ENCODE measurements around the gene SYNC. TPM values are rescaled to one million over a fixed set of nuclear protein-coding genes. Genes with fewer than 3 reads are reported as not detected.

Gene SYNC
- total RNA-seq, 8 experiments from 2014 or later = 0.24 to 26.0 (median 0.49) TPM

- no peak overlapping the region for H3K4me3 ChIP-seq
- in situ Hi-C loops (cut with MboI; ENCODE audit: low pct_unique_long_range_greater_than_20kb in 2 of 9, low sequenced_read_pairs in 9 of 9, unreplicated experiment in 9 of 9) = no loop called here
- peak in 6 of 8 experiments; percentile 11 to 31 (median 21) for ATAC-seq (replicated peaks in 6 of 8)
- H3K27ac ChIP-seq = no peak overlapping the region
- peaks cover 14 to 30% of the 10 kb centered on the region in 2 donors for H3K4me1 ChIP-seq (replicated peaks in 1 of 2)
- 43 to 80% (median 66%) methylated on average over 1 to 7 of the region's 7 CpGs; no CpG with 5 or more reads in 1 of the 10 experiments for WGBS, 10 experiments
These were observed 34.5 kb upstream of the SYNC start for GRCh38 chr1:32736812-32737791.

- WGBS, 10 experiments = 8 to 86% (median 39%) methylated on average over 2 to 7 of the region's 9 CpGs; no CpG with 5 or more reads in 6 of the 10 experiments
- Histone ChIP-seq H3K27ac (peak overlapping the region in 1 of 2 donors; percentile 4), H3K4me1 (replicated peaks in 1 of 2) (peaks cover 10 to 24% of the 10 kb centered on the region in 2 donors), H3K4me3 (no peak overlapping the region)
- ATAC-seq (replicated peaks in 6 of 8) = peak in 6 of 8 experiments; percentile 74 to 85 (median 80)
- in situ Hi-C loops (cut with MboI; ENCODE audit: low pct_unique_long_range_greater_than_20kb in 2 of 9, low sequenced_read_pairs in 9 of 9, unreplicated experiment in 9 of 9) = no loop called here
These were observed 31.2 kb upstream of the SYNC start for GRCh38 chr1:32733582-32734321.

GRCh38 chr1:32729254-32730046, 26.9 kb upstream of the SYNC start:
- ATAC-seq (replicated peaks in 6 of 8) = no peak

GRCh38 chr1:32728413-32729077, 26.0 kb upstream of the SYNC start:
- no peak for ATAC-seq (replicated peaks in 6 of 8)
- Histone ChIP-seq H3K27ac (no peak overlapping the region), H3K4me1 (replicated peaks in 1 of 2) (peaks cover 2 to 18% of the 10 kb centered on the region in 2 donors), H3K4me3 (no peak overlapping the region)
- WGBS, 10 experiments = 80 to 100% (median 89%) methylated on average over 1 to 7 of the region's 7 CpGs; no CpG with 5 or more reads in 2 of the 10 experiments
- in situ Hi-C loops (cut with MboI; ENCODE audit: low pct_unique_long_range_greater_than_20kb in 2 of 9, low sequenced_read_pairs in 9 of 9, unreplicated experiment in 9 of 9) = no loop called here

More at GRCh38 chr1:32729254-32730046, 26.9 kb upstream of the SYNC start:
- in situ Hi-C loops (cut with MboI; ENCODE audit: low pct_unique_long_range_greater_than_20kb in 2 of 9, low sequenced_read_pairs in 9 of 9, unreplicated experiment in 9 of 9) = no loop called here
- WGBS, 10 experiments = 57 to 96% (median 77%) methylated on average over 1 to 10 of the region's 14 CpGs; no CpG with 5 or more reads in 1 of the 10 experiments
- H3K4me1 ChIP-seq (replicated peaks in 1 of 2) = peaks cover 10 to 26% of the 10 kb centered on the region in 2 donors
- H3K4me3 ChIP-seq = no peak overlapping the region
- no peak overlapping the region for H3K27ac ChIP-seq

- no peak overlapping the region for H3K4me3 ChIP-seq
- H3K27ac ChIP-seq = no peak overlapping the region
- 83 to 100% (median 100%) methylated on average over 1 of the region's 1 CpG; no CpG with 5 or more reads in 5 of the 10 experiments for WGBS, 10 experiments
- no peak for ATAC-seq (replicated peaks in 6 of 8)
- peaks cover 0 to 14% of the 10 kb centered on the region in 2 donors for H3K4me1 ChIP-seq (replicated peaks in 1 of 2)
- in situ Hi-C loops (cut with MboI; ENCODE audit: low pct_unique_long_range_greater_than_20kb in 2 of 9, low sequenced_read_pairs in 9 of 9, unreplicated experiment in 9 of 9) = no loop called here
These were observed 25.3 kb upstream of the SYNC start for GRCh38 chr1:32727876-32728275.

- Histone ChIP-seq H3K27ac (no peak overlapping the region), H3K4me1 (replicated peaks in 1 of 2) (peaks cover 9 to 12% of the 10 kb centered on the region in 2 donors)
- no peak for ATAC-seq (replicated peaks in 6 of 8)
These were observed 23.0 kb upstream of the SYNC start for GRCh38 chr1:32725615-32725982.

GRCh38 chr1:32724678-32725614, 22.4 kb upstream of the SYNC start:
- H3K27ac ChIP-seq = no peak overlapping the region
- WGBS, 10 experiments = 33 to 97% (median 91%) methylated on average over 1 to 10 of the region's 14 CpGs; no CpG with 5 or more reads in 2 of the 10 experiments
- H3K4me3 ChIP-seq = no peak overlapping the region
- in situ Hi-C loops (cut with MboI; ENCODE audit: low pct_unique_long_range_greater_than_20kb in 2 of 9, low sequenced_read_pairs in 9 of 9, unreplicated experiment in 9 of 9) = loop anchor here in 1 of 9 experiments (25.0 kb wide), 1 partner anchor 137 kb away; the partner anchor contains the start of gene FNDC5
- H3K4me1 ChIP-seq (replicated peaks in 1 of 2) = peaks cover 9 to 12% of the 10 kb centered on the region in 2 donors
- ATAC-seq (replicated peaks in 6 of 8) = peak; percentile 75 to 97 (median 87)

More at GRCh38 chr1:32725615-32725982, 23.0 kb upstream of the SYNC start:
- 67 to 100% (median 85%) methylated on average over 1 to 3 of the region's 3 CpGs; no CpG with 5 or more reads in 4 of the 10 experiments for WGBS, 10 experiments
- H3K4me3 ChIP-seq = no peak overlapping the region
- in situ Hi-C loops (cut with MboI; ENCODE audit: low pct_unique_long_range_greater_than_20kb in 2 of 9, low sequenced_read_pairs in 9 of 9, unreplicated experiment in 9 of 9) = no loop called here

GRCh38 chr1:32719681-32720275, 17.2 kb upstream of the SYNC start:
- Histone ChIP-seq H3K27ac (no peak overlapping the region), H3K4me1 (replicated peaks in 1 of 2) (peaks cover 16 to 20% of the 10 kb centered on the region in 2 donors), H3K4me3 (no peak overlapping the region)
- WGBS, 10 experiments = 67 to 100% (median 80%) methylated on average over 1 to 3 of the region's 4 CpGs; no CpG with 5 or more reads in 6 of the 10 experiments
- no peak for ATAC-seq (replicated peaks in 6 of 8)
- in situ Hi-C loops (cut with MboI; ENCODE audit: low pct_unique_long_range_greater_than_20kb in 2 of 9, low sequenced_read_pairs in 9 of 9, unreplicated experiment in 9 of 9) = loop anchor here in 1 of 9 experiments (25.0 kb wide), 1 partner anchor 143 kb away; the partner anchor contains the start of gene FNDC5

GRCh38 chr1:32718527-32718926, 16.0 kb upstream of the SYNC start:
- Histone ChIP-seq H3K4me3 (no peak overlapping the region), H3K4me1 (replicated peaks in 1 of 2) (peaks cover 16 to 20% of the 10 kb centered on the region in 2 donors), H3K27ac (no peak overlapping the region)
- 80 to 100% (median 86%) methylated on average over 1 of the region's 1 CpG; no CpG with 5 or more reads in 7 of the 10 experiments for WGBS, 10 experiments
- ATAC-seq (replicated peaks in 6 of 8) = no peak
- in situ Hi-C loops (cut with MboI; ENCODE audit: low pct_unique_long_range_greater_than_20kb in 2 of 9, low sequenced_read_pairs in 9 of 9, unreplicated experiment in 9 of 9) = loop anchor here in 1 of 9 experiments (25.0 kb wide), 1 partner anchor 144 kb away; the partner anchor contains the start of gene FNDC5

GRCh38 chr1:32718036-32718435, 15.5 kb upstream of the SYNC start:
- no peak overlapping the region for H3K27ac ChIP-seq
- ATAC-seq (replicated peaks in 6 of 8) = no peak
- H3K4me3 ChIP-seq = no peak overlapping the region
- WGBS, 10 experiments = 40 to 100% (median 64%) methylated on average over 1 to 2 of the region's 2 CpGs; no CpG with 5 or more reads in 4 of the 10 experiments
- in situ Hi-C loops (cut with MboI; ENCODE audit: low pct_unique_long_range_greater_than_20kb in 2 of 9, low sequenced_read_pairs in 9 of 9, unreplicated experiment in 9 of 9) = loop anchor here in 1 of 9 experiments (25.0 kb wide), 1 partner anchor 144 kb away; the partner anchor contains the start of gene FNDC5
- peaks cover 16 to 20% of the 10 kb centered on the region in 2 donors for H3K4me1 ChIP-seq (replicated peaks in 1 of 2)
